ENCODE results near the gene NES.

DNA sequence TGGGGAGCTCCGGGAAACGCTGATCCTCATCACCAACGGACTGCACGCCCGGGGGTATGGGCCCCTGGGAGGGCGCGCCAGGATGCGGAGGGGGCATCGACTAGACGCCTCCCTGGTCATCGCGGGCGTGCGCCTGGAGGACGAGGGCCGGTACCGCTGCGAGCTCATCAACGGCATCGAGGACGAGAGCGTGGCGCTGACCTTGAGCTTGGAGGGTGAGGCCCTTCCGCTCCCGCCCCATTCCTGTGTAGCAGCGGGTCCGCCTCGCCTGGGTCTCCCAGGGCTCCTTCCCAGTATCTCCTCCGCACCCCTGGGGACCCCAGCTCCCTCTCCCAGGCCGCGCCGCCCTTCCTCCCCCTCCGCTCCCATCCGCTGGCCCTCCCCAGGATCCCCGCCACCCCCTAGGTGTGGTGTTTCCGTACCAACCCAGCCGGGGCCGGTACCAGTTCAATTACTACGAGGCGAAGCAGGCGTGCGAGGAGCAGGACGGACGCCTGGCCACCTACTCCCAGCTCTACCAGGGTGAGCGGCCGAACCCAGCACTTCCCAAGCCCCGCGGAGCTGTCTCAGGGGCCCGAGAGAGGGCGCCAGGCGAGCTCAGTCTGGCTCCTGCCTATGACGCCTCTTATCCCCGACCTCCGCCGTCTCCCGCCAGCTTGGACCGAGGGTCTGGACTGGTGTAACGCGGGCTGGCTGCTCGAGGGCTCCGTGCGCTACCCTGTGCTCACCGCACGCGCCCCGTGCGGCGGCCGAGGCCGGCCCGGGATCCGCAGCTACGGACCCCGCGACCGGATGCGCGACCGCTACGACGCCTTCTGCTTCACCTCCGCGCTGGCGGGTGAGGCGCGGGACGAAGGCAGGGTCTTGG lies 53.0 kb downstream of the NES start:
- no peak for TF ChIP-seq POLR2AphosphoS5 (IDR thresholded peaks at IDR 0.05; ENCODE audit: low read depth)
- TF ChIP-seq EZH2 (IDR thresholded peaks at IDR 0.05; ENCODE audit: low read depth, unreplicated experiment), result peak; percentile 93
- peak; percentile 44 to 53 for TF ChIP-seq CTCF (conservative IDR thresholded peaks at IDR 0.05; ENCODE audit: low read depth in 2 of 2)
